HepG2 (cell line): Measurements from ENCODE around the gene CLRN3. TPM values are rescaled to one million over a fixed set of nuclear protein-coding genes. Genes with fewer than 3 reads are reported as not detected.
A peak's percentile ranks its signal among the peaks of the same experiment; 100 is the strongest.

Source experiments
- ATAC-seq: fragments of 200-7000 bp; cut with Tn5 transposase; 3 replicates; pipeline ENCODE4 v1.9.1; 2020; ENCODE audit warnings: mild to moderate bottlenecking, moderate library complexity
- BruUV-seq: library from RNA; stranded (reverse); fragments of 400-500 nt; replicated peaks from 2 replicates; lab custom pipeline; 2021; lab: Mats Ljungman, UMichigan
- CTCF ChIA-PET: fragments of 300-600 bp; formaldehyde crosslinking; extraction: SDS; loops from one replicate; lab custom pipeline; 2021; ENCODE audit warnings: low total read pairs, inconsistent platforms, low intra/inter-chr PET ratio; lab: Yijun Ruan, JAX
- POLR2A ChIA-PET: fragments of 350-600 bp; sonication (Branson Sonifier 250); formaldehyde crosslinking; loops from one replicate; lab custom pipeline; 2020; ENCODE audit warnings: antibody characterized with exemption, inconsistent platforms; lab: Yijun Ruan, JAX
- DNase-seq: peaks from one replicate; pipeline ENCODE4 v3.0.0-alpha.2; 2015; ENCODE audit warnings: low spot score
- FAIRE-seq: peaks from 3 replicates; lab custom pipeline; 2011; peaks lifted over from hg19 to GRCh38; lab: Jason Lieb, UNC
- H2AFZ ChIP-seq: one replicate; pipeline ENCODE4 v1.6.1; 2011; ENCODE audit warnings: low read length, inconsistent platforms
- H3K27ac ChIP-seq: fragments of 300-600 bp; 3 replicates; pipeline ENCODE4 v1.8.0; 2011; ENCODE audit warnings: mixed run types, mild to moderate bottlenecking, mixed read lengths, low read length, inconsistent platforms; ENCODE audit not compliant: insufficient read depth; ENCODE audit errors: extremely low read length
- H3K27me3 ChIP-seq, 2 experiments: fragments of 200-600 bp in 1 of 2; 2 replicates in 1 of 2; 3 replicates in 1 of 2; pipeline versions ENCODE4 v1.6.0 to v1.8.0; 2011; ENCODE audit warnings: low read length in 2 of 2, mild to moderate bottlenecking in 2 of 2, moderate library complexity in 2 of 2, inconsistent platforms in 1 of 2; ENCODE audit not compliant: insufficient read depth in 2 of 2, control insufficient read depth in 1 of 2
- H3K36me3 ChIP-seq, 2 experiments: fragments of 200-600 bp in 1 of 2; replicated peaks in 1 of 2; 2 replicates in 1 of 2; 3 replicates in 1 of 2; pipeline versions ENCODE4 v1.5.1 to v1.8.0; 2011; ENCODE audit warnings: low read length in 2 of 2, inconsistent platforms in 1 of 2; ENCODE audit not compliant: insufficient read depth in 2 of 2, control insufficient read depth in 1 of 2
- H3K4me1 ChIP-seq: 2 replicates; pipeline ENCODE4 v1.5.1; 2012; ENCODE audit warnings: low read length, inconsistent platforms; ENCODE audit not compliant: insufficient read depth
- H3K4me2 ChIP-seq: 2 replicates; pipeline ENCODE4 v1.6.0; 2011; ENCODE audit warnings: low read depth, low read length, inconsistent platforms
- H3K4me3 ChIP-seq, 3 experiments: fragments of 200-600 bp in 1 of 3; sonication (generic), shearing (Covaris generic) in 1 of 3; replicated peaks in 1 of 3; 2 replicates each; pipeline ENCODE4 v1.5.1; 2011 to 2016; ENCODE audit warnings: low read length in 3 of 3, inconsistent platforms in 2 of 3, low read depth in 2 of 3, mild to moderate bottlenecking in 2 of 3, control low read depth in 1 of 3, mixed read lengths in 1 of 3; ENCODE audit not compliant: insufficient read depth in 1 of 3
- H3K79me2 ChIP-seq: one replicate; pipeline ENCODE4 v1.6.1; 2011; ENCODE audit warnings: low read length, inconsistent platforms; ENCODE audit not compliant: insufficient read depth
- H3K9ac ChIP-seq: 2 replicates; pipeline ENCODE4 v1.6.0; 2011; ENCODE audit warnings: mild to moderate bottlenecking, low read depth, low read length, inconsistent platforms; ENCODE audit not compliant: insufficient read depth
- H3K9me3 ChIP-seq: 2 replicates; pipeline ENCODE4 v1.5.1; 2012; ENCODE audit warnings: mild to moderate bottlenecking, low read length
- H4K20me1 ChIP-seq: 2 replicates; pipeline ENCODE4 v1.6.0; 2011; ENCODE audit warnings: inconsistent platforms, mild to moderate bottlenecking, low read length, moderate library complexity; ENCODE audit not compliant: insufficient read depth
- BRD4 ChIP-seq: sonication (generic); formaldehyde crosslinking; IDR thresholded peaks from 2 replicates; pipeline ENCODE4 v1.4.0; 2020; ENCODE audit warnings: missing genetic modification reagents
- KDM2A ChIP-seq: sonication (generic); formaldehyde crosslinking; IDR thresholded peaks from 2 replicates; pipeline ENCODE4 v1.4.0; 2020; ENCODE audit warnings: low read depth, missing genetic modification reagents, borderline replicate concordance
- PCBP2 ChIP-seq: fragments of 200-400 bp; formaldehyde crosslinking; optimal IDR thresholded peaks from 2 replicates; pipeline ENCODE3; 2018; ENCODE audit warnings: low read length, low read depth; ENCODE audit not compliant: poor library complexity, severe bottlenecking
- PHB2 ChIP-seq: fragments of 450-650 bp; IDR thresholded peaks from 2 replicates; pipeline ENCODE4 v1.6.1; 2018; ENCODE audit not compliant: partially characterized antibody
- PRDM4 ChIP-seq: sonication (generic); formaldehyde crosslinking; IDR thresholded peaks from 2 replicates; pipeline ENCODE4 v1.9.0; 2021; ENCODE audit warnings: missing genetic modification reagents, borderline replicate concordance
- RAD21 ChIP-seq: fragments of 450-650 bp; formaldehyde crosslinking; IDR thresholded peaks from 2 replicates; pipeline ENCODE4 v1.5.0; 2020; ENCODE audit warnings: mild to moderate bottlenecking
- SMARCE1 ChIP-seq: fragments of 450-650 bp; IDR thresholded peaks from 2 replicates; pipeline ENCODE4 v1.6.1; 2017; ENCODE audit warnings: borderline replicate concordance
- SMC3 ChIP-seq: IDR thresholded peaks from 2 replicates; pipeline ENCODE4 v1.6.1; 2011; ENCODE audit warnings: low read length, improper control_type of control experiment
- THYN1 ChIP-seq: sonication (generic); formaldehyde crosslinking; IDR thresholded peaks from 2 replicates; pipeline ENCODE4 v1.8.1; 2023; ENCODE audit warnings: low read depth, mild to moderate bottlenecking, moderate library complexity, missing genetic modification reagents, borderline replicate concordance
- ZNF333 ChIP-seq: sonication (generic); formaldehyde crosslinking; IDR thresholded peaks from 2 replicates; pipeline ENCODE4 v1.4.0; 2020; ENCODE audit warnings: mild to moderate bottlenecking, missing genetic modification reagents, borderline replicate concordance
- ZNF761 ChIP-seq: sonication (generic); formaldehyde crosslinking; conservative IDR thresholded peaks from 2 replicates; pipeline ENCODE4 v1.4.0; 2020; ENCODE audit warnings: mild to moderate bottlenecking, missing genetic modification reagents
- WGBS: methylation state at CpG from one replicate; pipeline ENCODE4 v1.1.6; 2017; ENCODE audit warnings: low lambda C conversion rate; 5-methylcytosine and 5-hydroxymethylcytosine counted together
- in situ Hi-C: cut with HindIII; loops from 2 replicates; pipeline ENCODE4 v1.10.0; 2017; ENCODE audit warnings: low pct_unique_long_range_greater_than_20kb; ENCODE audit not compliant: extremely low pct_ligation_motif_present
- intact Hi-C: fragments of 100-400 bp; cut with micrococcal nuclease; formaldehyde crosslinking; loops from one replicate; pipeline ENCODE4 v1.10.0; 2022; ENCODE audit not compliant: unreplicated experiment
- polyA plus RNA-seq, 8 experiments: library from polyadenylated mRNA; depleted of rRNA in 3 of 8; stranded (reverse) in 7 of 8; unstranded in 1 of 8; fragments of >200 nt; fragmentation: Illumina TruSeq in 4 of 8; extraction: Trizol in 4 of 8; gene quantifications; 2 replicates each; pipeline versions ENCODE4 v1.2.1 to v1.2.3, GENCODE V29; 2011 to 2016; ENCODE audit warnings: low read depth in 4 of 8, missing spikeins in 1 of 8, mixed read lengths in 1 of 8; ENCODE audit not compliant: insufficient read depth in 1 of 8
- total RNA-seq, 5 experiments: library from RNA; depleted of rRNA; stranded (reverse); fragments of >200 nt; fragmentation: Illumina TruSeq; extraction: Trizol; gene quantifications; 2 replicates each; pipeline ENCODE4 v1.2.3, GENCODE V29; 2016; ENCODE audit warnings: low read depth in 1 of 5

CLRN3 gene
- total and polyA plus RNA-seq, 2 of the 13 experiments (the other 11 are each of a cell fraction or from before 2014, with no cell fraction given): not detected

DNA sequence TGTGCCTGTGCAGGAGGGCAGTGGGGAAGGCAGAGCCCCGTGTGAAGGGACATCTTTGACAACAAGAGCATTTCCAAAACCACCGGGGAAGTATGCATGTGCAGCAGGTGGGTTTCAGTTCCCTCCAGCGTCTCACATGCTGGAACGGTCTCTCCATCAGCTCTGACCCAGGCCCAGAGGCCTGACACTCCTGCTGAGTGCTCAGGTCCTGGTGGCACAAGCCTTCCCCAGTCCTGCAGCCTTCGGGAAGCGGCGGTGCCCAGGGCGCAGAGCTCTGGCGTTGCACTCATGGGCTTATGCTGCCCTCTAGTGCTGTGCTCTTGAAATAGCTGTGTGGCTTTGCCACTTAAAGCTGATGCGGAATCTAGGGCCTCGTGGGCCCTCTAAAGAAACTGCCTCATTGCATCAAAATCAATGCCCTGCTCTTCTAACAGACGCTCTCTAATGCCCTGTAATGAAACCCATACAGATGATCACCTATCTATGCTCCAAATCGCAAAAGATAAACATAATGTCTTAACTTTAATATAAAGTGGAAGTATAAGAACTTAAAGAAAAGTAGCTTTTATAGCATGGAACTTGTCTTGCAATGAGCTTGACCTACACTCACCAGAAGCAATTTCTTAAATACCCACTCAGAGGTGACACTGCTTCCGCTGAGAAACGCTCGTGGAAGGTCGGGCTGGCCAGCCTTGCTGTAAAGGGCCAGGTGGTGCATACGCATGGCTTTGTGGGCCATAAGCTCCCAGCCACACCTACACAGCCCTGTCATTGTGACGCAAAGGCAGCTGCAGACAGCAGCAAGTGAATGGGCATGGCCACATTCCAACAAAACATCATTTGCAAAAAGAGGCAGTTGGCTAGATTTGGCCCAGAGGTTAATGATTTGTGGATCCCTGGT lies 38.6 kb downstream of the CLRN3 start (continued):
- TF ChIP-seq RAD21: peak; percentile 84
- no peak for TF ChIP-seq PRDM4
- TF ChIP-seq SMARCE1: no peak
- no peak for TF ChIP-seq PHB2
- peak; percentile 36; the same call in 1 of the 2 replicates for TF ChIP-seq KDM2A (CRISPR knock-in tag)
- no peak for TF ChIP-seq ZNF333 (CRISPR knock-in tag)
- peak; percentile 64 for TF ChIP-seq SMC3

DNA sequence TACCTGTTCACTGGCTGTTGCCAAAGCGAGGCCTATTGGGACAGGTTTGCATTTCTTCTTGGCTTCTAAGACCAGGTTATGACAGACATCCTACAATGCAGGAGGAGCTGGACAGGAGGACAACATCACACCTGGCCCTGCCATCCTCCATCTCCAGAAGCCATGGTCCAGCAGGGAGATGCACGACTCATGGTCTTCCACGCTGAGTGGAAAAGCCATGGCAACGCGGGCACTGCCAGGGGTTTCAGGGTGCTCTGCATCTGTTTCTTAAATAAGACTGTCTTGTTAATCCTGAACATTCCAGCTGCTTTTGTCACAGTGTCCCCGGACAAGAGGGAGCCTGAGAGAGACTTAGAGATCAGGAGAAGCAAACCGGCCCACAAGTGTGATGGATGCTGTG lies 40.3 kb downstream of the CLRN3 start:
- H3K4me2 ChIP-seq: no peak overlapping the region
- H4K20me1 ChIP-seq: no peaks in the 10 kb centered on the region
- 32% methylated on average over 2 of the region's 7 CpGs for WGBS
- in situ Hi-C loops: loop anchor here (5.0 to 25.0 kb wide), 2 partner anchors 135 to 615 kb away; no protein-coding TSS in a partner anchor
- FAIRE-seq (no peak), ATAC-seq (no peak), DNase-seq (no peak)
- H2AFZ ChIP-seq: no peak overlapping the region
- no peaks in the 10 kb centered on the region for H3K79me2 ChIP-seq
- no peaks in the 10 kb centered on the region for H3K9me3 ChIP-seq
- CTCF ChIA-PET: no interaction called here
- no peaks in the 10 kb centered on the region for H3K36me3 ChIP-seq
- no peaks in the 10 kb centered on the region for H3K4me1 ChIP-seq
- intact Hi-C loops: loop anchor here (5.0 kb wide), 1 partner anchor 205 kb away; no protein-coding TSS in a partner anchor
- no peak overlapping the region for H3K27ac ChIP-seq
- POLR2A ChIA-PET: no interaction called here
- no peak overlapping the region for H3K9ac ChIP-seq
- no peak overlapping the region for H3K4me3 ChIP-seq
- H3K27me3 ChIP-seq: peaks cover 1 to 11% of the 10 kb centered on the region in 2 experiments; a peak in 2 of 5 replicates
- BruUV-seq: no TSS peak
- no peak for TF ChIP-seq PCBP2
- no peak for TF ChIP-seq BRD4 (CRISPR knock-in tag)
- TF ChIP-seq ZNF761 (CRISPR knock-in tag): no peak
- TF ChIP-seq THYN1 (CRISPR knock-in tag): no peak
